AG09309 (cell line): ENCODE data around the gene PKIG.

Source experiments
- DNase-seq: peaks from one replicate; pipeline ENCODE4 v3.0.0-alpha.2; 2010; ENCODE audit warnings: low read depth
- H3K4me3 ChIP-seq: 2 replicates; pipeline ENCODE4 v1.5.1; 2011; ENCODE audit warnings: mild to moderate bottlenecking, low read depth, low read length, moderate library complexity; ENCODE audit not compliant: control insufficient read depth
- CTCF ChIP-seq: IDR thresholded peaks from 2 replicates; pipeline ENCODE4 v1.5.1; 2011; ENCODE audit warnings: mild to moderate bottlenecking, low read depth, low read length, inconsistent platforms; ENCODE audit not compliant: insufficient read depth, control insufficient read depth; ENCODE audit errors: missing control alignments

Gene PKIG

GRCh38 chr20:44582311-44583025 is at the start of gene PKIG:
Gene PKIG, plus strand, starts transcription at chr20:44582579. Its CDS starts 31,978 bp downstream, at chr20:44614557.
- no peak for TF ChIP-seq CTCF
- DNase-seq: peak; percentile 63
- peak within 1 kb of the TSS; percentile 38 for H3K4me3 ChIP-seq

- no peak for TF ChIP-seq CTCF
- no peak for DNase-seq
- H3K4me3 ChIP-seq: peak overlapping the region; percentile 77
These were observed 49.4 kb upstream of the PKIG start for GRCh38 chr20:44532981-44533331.

GRCh38 chr20:44533928-44534327 is 48.5 kb upstream of the PKIG start:
- no peak for DNase-seq
- TF ChIP-seq CTCF: no peak

GRCh38 chr20:44536175-44536574 is 46.2 kb upstream of the PKIG start:
- DNase-seq: no peak
- no peak overlapping the region for H3K4me3 ChIP-seq
- TF ChIP-seq CTCF: no peak

More at GRCh38 chr20:44533928-44534327, 48.5 kb upstream of the PKIG start:
- no peak overlapping the region for H3K4me3 ChIP-seq

DNA sequence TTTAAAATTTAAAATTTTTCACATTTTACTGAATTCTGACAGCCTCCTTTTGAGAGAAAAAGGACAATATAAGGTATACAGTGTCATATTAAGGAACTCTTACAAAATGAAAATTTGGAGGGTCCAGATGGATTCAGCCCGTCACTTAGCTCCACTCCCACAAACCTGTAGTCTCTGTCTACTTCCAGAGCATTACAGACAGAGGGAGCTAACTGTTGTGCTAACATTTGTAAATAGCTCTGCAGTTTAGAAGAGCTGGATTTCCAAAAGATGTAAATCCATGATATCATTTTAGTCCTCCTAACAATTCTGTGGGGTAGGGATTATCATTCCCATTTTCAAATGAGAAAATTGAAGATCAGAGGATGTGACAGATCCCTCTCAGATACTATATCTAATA is 44.4 kb upstream of the PKIG start:
- DNase-seq: no peak
- peak; percentile 23 for TF ChIP-seq CTCF
- no peak overlapping the region for H3K4me3 ChIP-seq

GRCh38 chr20:44540834-44541233 is 41.5 kb upstream of the PKIG start:
- DNase-seq: no peak
- no peak for TF ChIP-seq CTCF
- no peak overlapping the region for H3K4me3 ChIP-seq
